ENCODE results near the gene SLC35A2. TPM values are rescaled to one million over a fixed set of nuclear protein-coding genes. Genes with fewer than 3 reads are reported as not detected.
A peak's percentile ranks its signal among the peaks of the same experiment; 100 is the strongest.

Gene SLC35A2
- total RNA-seq, 4 donors from 2014 or later: 17.1 to 32.3 (median 24.3) TPM

- Histone ChIP-seq H3K4me3 (no peak overlapping the region), H3K9me3 (no peaks in the 10 kb centered on the region), H3K27ac (no peak overlapping the region), H3K27me3 (no peaks in the 10 kb centered on the region), H3K36me3 (peaks cover 3% of the 10 kb centered on the region), H3K4me1 (peaks cover 37% of the 10 kb centered on the region)
- 76% methylated on average over 3 of the region's 5 CpGs for WGBS
- TF ChIP-seq CTCF (IDR thresholded peaks at IDR 0.05) (no peak), EP300 (IDR thresholded peaks at IDR 0.05) (no peak), POLR2A (IDR thresholded peaks at IDR 0.05) (no peak), POLR2AphosphoS5 (IDR thresholded peaks at IDR 0.05) (no peak)
- no peak for DNase-seq (ENCODE audit: low spot score in 2 of 2)
Observed at GRCh38 chrX:48913605-48914366, 2.3 kb upstream of the SLC35A2 start.

GRCh38 chrX:48910926-48911411 lies 477 bp downstream of the SLC35A2 start:
- Histone ChIP-seq H3K27me3 (no peaks in the 10 kb centered on the region), H3K4me1 (peaks cover 18% of the 10 kb centered on the region), H3K9me3 (no peaks in the 10 kb centered on the region), H3K4me3 (peak overlapping the region; percentile 63), H3K36me3 (peaks cover 8% of the 10 kb centered on the region), H3K27ac (peak overlapping the region; percentile 84)
- TF ChIP-seq POLR2A (IDR thresholded peaks at IDR 0.05) (no peak), CTCF (IDR thresholded peaks at IDR 0.05) (no peak), EP300 (IDR thresholded peaks at IDR 0.05) (no peak), POLR2AphosphoS5 (IDR thresholded peaks at IDR 0.05) (no peak)
- no peak for DNase-seq (ENCODE audit: low spot score in 2 of 2)
- 38% methylated on average over 12 of the region's 12 CpGs for WGBS

- H3K36me3 ChIP-seq: peaks cover 15% of the 10 kb centered on the region
Observed at GRCh38 chrX:48909703-48910294, 1.6 kb downstream of the SLC35A2 start.

GRCh38 chrX:48908600-48908999 lies 2.8 kb downstream of the SLC35A2 start:
- no peak for TF ChIP-seq POLR2AphosphoS5 (IDR thresholded peaks at IDR 0.05)
- no peak for TF ChIP-seq EP300 (IDR thresholded peaks at IDR 0.05)
- TF ChIP-seq POLR2A (IDR thresholded peaks at IDR 0.05): no peak
- TF ChIP-seq CTCF (IDR thresholded peaks at IDR 0.05): no peak
- no peak for DNase-seq (ENCODE audit: low spot score in 2 of 2)
- Histone ChIP-seq H3K27me3 (no peaks in the 10 kb centered on the region), H3K4me3 (no peak overlapping the region), H3K4me1 (peaks cover 18% of the 10 kb centered on the region), H3K36me3 (peaks cover 17% of the 10 kb centered on the region), H3K27ac (no peak overlapping the region), H3K9me3 (no peaks in the 10 kb centered on the region)
- 61% methylated on average over 1 of the region's 1 CpG for WGBS

More at GRCh38 chrX:48909703-48910294, 1.6 kb downstream of the SLC35A2 start:
- peaks cover 18% of the 10 kb centered on the region for H3K4me1 ChIP-seq
- H3K27ac ChIP-seq: no peak overlapping the region
- TF ChIP-seq POLR2AphosphoS5 (IDR thresholded peaks at IDR 0.05): no peak
- TF ChIP-seq CTCF (IDR thresholded peaks at IDR 0.05): no peak
- WGBS: 80% methylated on average over 14 of the region's 17 CpGs
- H3K9me3 ChIP-seq: no peaks in the 10 kb centered on the region
- DNase-seq (ENCODE audit: low spot score in 2 of 2): no peak
- H3K27me3 ChIP-seq: no peaks in the 10 kb centered on the region
- no peak overlapping the region for H3K4me3 ChIP-seq

- 91% methylated on average over 17 of the region's 20 CpGs for WGBS
- TF ChIP-seq POLR2AphosphoS5 (IDR thresholded peaks at IDR 0.05) (no peak), CTCF (IDR thresholded peaks at IDR 0.05) (no peak), POLR2A (IDR thresholded peaks at IDR 0.05) (no peak), EP300 (IDR thresholded peaks at IDR 0.05) (no peak)
- no peak overlapping the region for H3K27ac ChIP-seq
- peaks cover 40% of the 10 kb centered on the region for H3K36me3 ChIP-seq
- H3K9me3 ChIP-seq: no peaks in the 10 kb centered on the region
- H3K4me1 ChIP-seq: peaks cover 4% of the 10 kb centered on the region
- H3K27me3 ChIP-seq: no peaks in the 10 kb centered on the region
- no peak for DNase-seq (ENCODE audit: low spot score in 2 of 2)
- H3K4me3 ChIP-seq: no peak overlapping the region
Observed at GRCh38 chrX:48905090-48905790, 6.2 kb downstream of the SLC35A2 start.
